Skeletal muscle satellite cell (primary cell): ENCODE data around the gene PTP4A1.

Source experiments
- H3K27me3 ChIP-seq: 2 replicates; pipeline ENCODE4 v1.7.0; 2013; ENCODE audit warnings: low read length; ENCODE audit not compliant: control insufficient read depth, insufficient read depth
- H3K36me3 ChIP-seq: 2 replicates; pipeline ENCODE4 v1.7.0; 2013; ENCODE audit warnings: mild to moderate bottlenecking, control low read depth, low read length; ENCODE audit not compliant: insufficient read depth
- H3K4me1 ChIP-seq: 2 replicates; pipeline ENCODE4 v1.7.0; 2013; ENCODE audit warnings: low read length; ENCODE audit not compliant: control insufficient read depth, insufficient read depth
- H3K4me2 ChIP-seq: 2 replicates; pipeline ENCODE4 v1.7.0; 2013; ENCODE audit warnings: mild to moderate bottlenecking, low read length
- H3K4me3 ChIP-seq: 2 replicates; pipeline ENCODE4 v1.7.0; 2013; ENCODE audit warnings: low read length
- H3K9ac ChIP-seq: 2 replicates; pipeline ENCODE4 v1.7.0; 2013; ENCODE audit warnings: mild to moderate bottlenecking, low read depth, low read length, moderate library complexity
- H3K9me3 ChIP-seq: replicated peaks from 2 replicates; pipeline ENCODE4 v1.7.0; 2013; ENCODE audit warnings: mild to moderate bottlenecking, control low read depth, low read length

Gene PTP4A1

DNA sequence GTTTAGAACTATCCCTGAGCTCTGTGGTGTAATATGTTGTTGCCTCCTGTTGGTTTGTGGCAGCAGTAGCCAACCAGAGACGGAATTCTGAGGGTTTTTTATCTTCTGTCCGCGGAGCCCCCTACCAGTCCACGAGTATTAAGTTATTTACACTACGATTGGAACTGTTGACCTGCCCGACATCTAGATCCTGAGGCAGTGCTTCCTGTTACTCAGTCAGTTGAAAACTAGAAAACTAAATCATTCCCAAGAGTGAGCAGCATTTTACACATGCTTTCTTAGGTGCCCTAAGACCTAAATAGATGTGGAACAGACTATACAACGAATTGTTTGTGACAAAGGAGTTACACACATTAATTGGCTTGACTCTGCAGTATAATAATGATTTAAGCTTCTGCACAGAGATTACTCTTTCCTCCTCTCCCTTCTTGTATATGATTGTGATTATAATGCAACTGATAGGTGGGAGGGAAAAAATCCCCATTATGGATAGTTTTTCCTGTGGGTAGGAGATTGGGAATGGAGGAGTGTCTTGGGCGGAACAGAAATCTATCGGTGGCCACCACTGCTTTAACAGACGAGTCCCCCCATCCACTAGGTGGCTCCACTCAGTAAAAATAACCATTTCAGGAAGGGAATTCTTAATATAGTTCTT is 1.7 kb downstream of the PTP4A1 start:
- H3K4me3 ChIP-seq: peak overlapping the region; percentile 93
- H3K9ac ChIP-seq: peak overlapping the region; percentile 98
- peaks cover 30% of the 10 kb centered on the region for H3K36me3 ChIP-seq
- no peaks in the 10 kb centered on the region for H3K27me3 ChIP-seq
- H3K9me3 ChIP-seq: no peaks in the 10 kb centered on the region
- H3K4me1 ChIP-seq: peaks cover 14% of the 10 kb centered on the region
- H3K4me2 ChIP-seq: peak overlapping the region; percentile 80

DNA sequence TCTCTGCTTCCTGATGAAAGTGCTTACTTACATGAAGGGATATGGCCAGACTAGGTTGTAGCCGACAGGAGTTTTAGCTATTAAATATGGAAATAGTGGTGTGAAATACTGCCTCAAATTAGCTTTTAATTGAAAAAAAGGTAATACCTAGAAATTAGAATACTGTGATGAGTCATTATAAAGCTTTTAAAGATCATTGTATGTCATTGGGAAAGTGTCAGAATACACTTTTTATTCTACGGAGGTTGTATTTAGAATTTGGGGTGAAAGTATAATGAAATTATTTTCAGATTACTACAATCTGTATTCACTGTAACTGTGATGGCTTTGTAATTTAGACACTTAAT is 2.2 kb downstream of the PTP4A1 start:
- peak overlapping the region; percentile 98 for H3K9ac ChIP-seq
- no peaks in the 10 kb centered on the region for H3K27me3 ChIP-seq
- peaks cover 35% of the 10 kb centered on the region for H3K36me3 ChIP-seq
- H3K9me3 ChIP-seq: no peaks in the 10 kb centered on the region
- peak overlapping the region; percentile 93 for H3K4me3 ChIP-seq
- H3K4me2 ChIP-seq: peak overlapping the region; percentile 80
- H3K4me1 ChIP-seq: peaks cover 14% of the 10 kb centered on the region

DNA sequence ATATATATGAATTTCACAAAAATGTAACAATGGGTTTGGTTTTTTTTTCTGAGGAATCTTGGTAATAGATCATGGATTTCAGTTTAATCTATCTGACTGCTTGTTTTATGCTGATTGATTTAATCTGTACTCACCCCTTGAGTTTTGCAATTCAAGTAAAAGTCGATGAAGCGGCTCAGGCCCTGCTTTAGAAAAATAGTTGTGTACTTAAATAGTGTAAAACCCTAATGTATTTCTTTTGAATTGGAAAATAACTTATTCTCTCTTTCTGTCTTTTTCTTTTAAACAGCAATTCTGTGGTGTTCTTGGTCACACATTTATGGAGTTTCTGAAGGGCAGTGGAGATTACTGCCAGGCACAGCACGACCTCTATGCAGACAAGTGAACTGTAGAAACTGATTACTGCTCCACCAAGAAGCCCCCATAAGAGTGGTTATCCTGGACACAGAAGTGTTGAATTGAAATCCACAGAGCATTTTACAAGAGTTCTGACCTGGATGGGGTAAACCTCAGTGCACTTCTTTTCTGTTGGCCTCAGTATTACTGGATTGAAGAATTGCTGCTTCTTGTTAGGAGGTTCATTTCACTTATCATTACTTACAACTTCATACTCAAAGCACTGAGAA is 4.0 kb downstream of the PTP4A1 start:
- peak overlapping the region; percentile 56 for H3K4me2 ChIP-seq
- no peaks in the 10 kb centered on the region for H3K9me3 ChIP-seq
- peaks cover 11% of the 10 kb centered on the region for H3K4me1 ChIP-seq
- no peak overlapping the region for H3K4me3 ChIP-seq
- no peak overlapping the region for H3K9ac ChIP-seq
- H3K36me3 ChIP-seq: peaks cover 52% of the 10 kb centered on the region
- H3K27me3 ChIP-seq: no peaks in the 10 kb centered on the region

DNA sequence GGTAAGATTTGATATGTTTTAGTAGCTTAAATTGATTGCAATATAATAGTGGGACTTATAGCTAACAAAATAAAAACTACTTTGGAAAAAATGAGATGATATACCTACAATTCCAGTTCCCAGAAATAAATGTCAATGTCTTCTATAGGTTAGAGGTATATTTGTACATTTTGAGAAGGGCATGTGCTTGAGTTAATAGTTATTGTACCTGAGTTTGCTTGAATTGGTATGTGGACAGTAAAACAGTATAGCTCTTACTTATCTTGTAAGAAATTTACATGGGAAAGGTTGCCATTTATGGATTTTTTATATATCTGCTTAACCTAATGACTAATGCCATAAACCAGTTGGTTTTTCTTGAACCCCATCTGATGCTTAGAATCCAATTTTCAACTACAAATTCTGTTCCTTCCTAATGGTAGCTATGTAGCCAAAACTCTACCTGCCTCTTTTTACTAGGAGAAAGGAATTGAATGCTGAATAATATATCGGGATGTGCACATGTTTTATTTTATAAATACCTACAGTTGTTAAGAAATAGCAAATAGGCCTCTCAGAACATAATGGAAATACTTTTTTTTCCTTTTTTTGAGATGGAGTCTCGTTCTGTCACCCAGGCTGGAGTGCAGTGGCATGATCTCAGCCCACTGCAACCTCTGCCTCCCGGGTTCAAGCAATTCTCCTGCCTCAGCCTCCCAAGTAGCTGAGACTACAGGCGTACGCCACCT is 4.9 kb downstream of the PTP4A1 start:
- peaks cover 6% of the 10 kb centered on the region for H3K4me1 ChIP-seq
- no peak overlapping the region for H3K4me2 ChIP-seq
- H3K9me3 ChIP-seq: no peaks in the 10 kb centered on the region
- no peaks in the 10 kb centered on the region for H3K27me3 ChIP-seq
- H3K36me3 ChIP-seq: peaks cover 61% of the 10 kb centered on the region
- H3K9ac ChIP-seq: no peak overlapping the region
- no peak overlapping the region for H3K4me3 ChIP-seq

DNA sequence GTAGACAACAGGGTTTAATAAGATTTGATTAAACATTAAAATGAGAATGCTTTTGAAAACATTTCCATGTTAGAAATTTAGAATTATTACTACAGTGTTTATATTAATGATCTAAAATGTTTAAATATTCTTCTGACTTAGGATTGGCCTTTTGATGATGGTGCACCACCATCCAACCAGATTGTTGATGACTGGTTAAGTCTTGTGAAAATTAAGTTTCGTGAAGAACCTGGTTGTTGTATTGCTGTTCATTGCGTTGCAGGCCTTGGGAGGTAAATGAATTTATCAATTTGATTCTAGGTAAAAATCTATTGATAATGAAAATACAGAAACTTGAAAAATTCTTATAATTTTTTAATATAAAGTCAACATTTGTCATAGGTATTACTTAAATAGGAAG is 6.5 kb downstream of the PTP4A1 start:
- Histone ChIP-seq H3K9me3 (no peaks in the 10 kb centered on the region), H3K4me1 (peaks cover 6% of the 10 kb centered on the region)

DNA sequence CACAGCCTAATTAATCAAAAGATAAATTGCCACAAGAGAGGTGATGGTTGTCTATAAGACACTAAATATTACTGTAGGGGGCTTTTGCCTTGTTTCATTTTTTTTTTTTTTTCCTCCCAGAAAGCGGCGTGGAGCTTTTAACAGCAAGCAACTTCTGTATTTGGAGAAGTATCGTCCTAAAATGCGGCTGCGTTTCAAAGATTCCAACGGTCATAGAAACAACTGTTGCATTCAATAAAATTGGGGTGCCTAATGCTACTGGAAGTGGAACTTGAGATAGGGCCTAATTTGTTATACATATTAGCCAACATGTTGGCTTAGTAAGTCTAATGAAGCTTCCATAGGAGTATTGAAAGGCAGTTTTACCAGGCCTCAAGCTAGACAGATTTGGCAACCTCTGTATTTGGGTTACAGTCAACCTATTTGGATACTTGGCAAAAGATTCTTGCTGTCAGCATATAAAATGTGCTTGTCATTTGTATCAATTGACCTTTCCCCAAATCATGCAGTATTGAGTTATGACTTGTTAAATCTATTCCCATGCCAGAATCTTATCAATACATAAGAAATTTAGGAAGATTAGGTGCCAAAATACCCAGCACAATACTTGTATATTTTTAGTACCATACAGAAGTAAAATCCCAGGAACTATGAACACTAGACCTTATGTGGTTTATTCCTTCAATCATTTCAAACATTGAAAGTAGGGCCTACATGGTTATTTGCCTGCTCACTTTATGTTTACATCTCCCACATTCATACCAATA is 7.8 kb downstream of the PTP4A1 start:
- Histone ChIP-seq H3K9me3 (no peaks in the 10 kb centered on the region), H3K27me3 (no peaks in the 10 kb centered on the region), H3K36me3 (peaks cover 80% of the 10 kb centered on the region), H3K4me2 (no peak overlapping the region), H3K9ac (no peak overlapping the region), H3K4me1 (peaks cover 6% of the 10 kb centered on the region), H3K4me3 (no peak overlapping the region)

More for the DNA sequence above, 6.5 kb downstream of the PTP4A1 start:
- Histone ChIP-seq H3K4me3 (no peak overlapping the region), H3K27me3 (no peaks in the 10 kb centered on the region), H3K36me3 (peaks cover 74% of the 10 kb centered on the region), H3K4me2 (no peak overlapping the region), H3K9ac (no peak overlapping the region)

DNA sequence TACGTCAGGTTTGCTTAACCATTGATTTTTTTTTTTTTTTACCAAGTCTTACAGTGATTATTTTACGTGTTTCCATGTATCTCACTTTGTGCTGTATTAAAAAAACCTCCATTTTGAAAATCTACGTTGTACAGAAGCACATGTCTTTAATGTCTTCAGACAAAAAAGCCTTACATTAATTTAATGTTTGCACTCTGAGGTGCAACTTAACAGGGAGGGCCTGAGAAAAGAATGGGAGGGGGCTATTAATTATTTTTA is 8.4 kb downstream of the PTP4A1 start:
- Histone ChIP-seq H3K36me3 (peaks cover 80% of the 10 kb centered on the region), H3K4me2 (no peak overlapping the region), H3K9me3 (no peaks in the 10 kb centered on the region), H3K9ac (no peak overlapping the region), H3K4me1 (peaks cover 6% of the 10 kb centered on the region), H3K27me3 (no peaks in the 10 kb centered on the region), H3K4me3 (no peak overlapping the region)

DNA sequence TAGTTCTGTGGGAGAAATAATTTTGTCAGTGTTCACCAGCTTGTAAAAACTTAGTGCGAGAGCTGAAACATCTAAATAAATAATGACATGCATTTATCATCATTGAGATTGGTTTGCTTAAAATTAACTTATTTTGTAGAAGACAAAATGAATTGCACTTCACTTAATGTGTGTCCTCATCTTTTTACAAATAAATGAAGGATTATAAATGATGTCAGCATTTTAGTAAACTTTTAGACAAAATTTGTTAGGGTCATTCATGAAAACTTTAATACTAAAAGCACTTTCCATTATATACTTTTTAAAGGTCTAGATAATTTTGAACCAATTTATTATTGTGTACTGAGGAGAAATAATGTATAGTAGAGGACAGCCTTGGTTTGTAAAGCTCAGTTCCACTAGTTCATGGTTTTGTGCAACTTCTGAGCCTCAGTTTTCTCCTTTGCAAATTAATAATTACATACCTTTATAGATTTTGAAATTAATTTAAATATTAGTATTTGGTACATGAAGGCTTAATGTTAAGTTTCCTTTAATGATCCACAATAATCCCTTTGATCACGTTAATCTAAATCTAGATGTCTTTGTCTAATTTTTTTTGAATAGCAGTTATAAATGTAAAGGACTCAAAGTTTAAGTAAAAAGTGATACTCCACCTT is 9.2 kb downstream of the PTP4A1 start:
- no peak overlapping the region for H3K4me2 ChIP-seq
- no peaks in the 10 kb centered on the region for H3K27me3 ChIP-seq
- H3K4me1 ChIP-seq: peaks cover 1% of the 10 kb centered on the region
- H3K36me3 ChIP-seq: peaks cover 77% of the 10 kb centered on the region
- H3K4me3 ChIP-seq: no peak overlapping the region
- no peak overlapping the region for H3K9ac ChIP-seq
- no peaks in the 10 kb centered on the region for H3K9me3 ChIP-seq

DNA sequence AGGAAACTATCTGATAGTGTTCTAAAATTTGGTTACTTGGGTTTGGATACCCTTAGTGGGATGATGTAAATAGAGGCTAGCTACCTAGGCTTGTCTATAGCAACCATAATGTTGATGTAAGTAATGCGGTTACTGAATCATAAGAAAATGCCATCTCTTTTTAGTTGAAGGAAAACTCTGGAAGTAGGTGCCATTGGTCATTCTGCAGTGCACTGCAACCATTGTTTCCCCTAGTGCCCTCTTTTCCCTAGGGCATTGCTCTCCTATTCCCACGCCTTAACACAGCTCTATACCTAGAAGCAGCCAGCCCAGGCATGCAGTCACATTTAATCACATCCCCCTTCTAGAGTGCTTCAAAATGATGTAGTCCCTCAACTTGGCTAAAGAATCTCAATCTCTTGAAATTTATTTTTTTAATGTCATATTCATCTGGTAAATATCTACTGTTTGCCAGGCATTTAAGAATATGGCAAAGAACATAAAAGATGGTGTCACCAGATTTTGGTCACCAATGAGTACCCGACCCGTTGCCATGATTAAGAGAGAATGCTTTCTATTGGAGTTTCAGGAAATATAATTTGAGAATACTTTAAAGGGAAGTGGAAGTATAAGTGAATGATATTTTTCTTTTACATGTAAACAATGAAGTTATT is 10.4 kb downstream of the PTP4A1 start:
- Histone ChIP-seq H3K4me3 (no peak overlapping the region), H3K4me1 (no peaks in the 10 kb centered on the region), H3K27me3 (no peaks in the 10 kb centered on the region), H3K9me3 (no peaks in the 10 kb centered on the region), H3K9ac (no peak overlapping the region), H3K4me2 (no peak overlapping the region), H3K36me3 (peaks cover 66% of the 10 kb centered on the region)

DNA sequence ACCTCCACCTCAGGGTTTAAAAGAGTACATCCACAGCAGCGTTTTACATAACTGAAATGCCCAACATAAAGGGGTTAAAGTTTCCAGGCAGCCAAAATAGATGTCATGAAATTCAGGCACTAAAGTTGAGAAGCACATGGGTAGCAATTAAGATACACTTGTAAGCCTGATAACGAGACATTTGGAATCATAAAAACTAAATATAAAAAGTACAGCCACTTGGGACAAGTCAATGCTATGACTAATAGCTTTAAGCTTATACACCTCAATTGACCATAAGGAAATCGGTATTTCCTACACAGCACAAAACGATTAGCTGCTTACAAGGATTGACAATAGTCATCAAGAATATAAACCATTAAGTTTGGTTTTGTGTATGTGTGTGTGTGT is 11.8 kb downstream of the PTP4A1 start:
- Histone ChIP-seq H3K4me2 (no peak overlapping the region), H3K9ac (no peak overlapping the region), H3K4me1 (no peaks in the 10 kb centered on the region), H3K36me3 (peaks cover 52% of the 10 kb centered on the region), H3K9me3 (no peaks in the 10 kb centered on the region), H3K27me3 (no peaks in the 10 kb centered on the region), H3K4me3 (no peak overlapping the region)

DNA sequence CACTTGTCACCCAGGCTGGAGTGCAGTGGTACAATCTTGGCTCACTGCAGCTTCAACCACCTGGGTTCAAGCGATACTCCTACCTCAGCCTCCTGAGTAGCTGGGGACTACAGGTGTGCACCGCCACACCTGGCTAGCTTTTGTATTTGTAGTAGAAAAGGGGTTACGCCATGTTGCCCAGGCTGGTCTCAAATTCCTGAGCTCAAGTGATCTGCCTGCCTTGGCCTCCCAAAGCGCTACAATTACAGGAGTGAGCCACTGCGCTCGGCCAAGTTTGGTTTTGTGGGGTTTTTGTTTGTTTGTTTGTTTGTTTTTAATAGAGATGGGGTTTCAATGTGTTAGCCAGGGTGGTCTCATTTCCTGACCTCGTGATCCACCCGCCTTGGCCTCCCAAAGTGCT is 12.3 kb downstream of the PTP4A1 start:
- Histone ChIP-seq H3K9ac (no peak overlapping the region), H3K27me3 (no peaks in the 10 kb centered on the region), H3K36me3 (peaks cover 48% of the 10 kb centered on the region), H3K4me1 (no peaks in the 10 kb centered on the region), H3K4me3 (no peak overlapping the region), H3K4me2 (no peak overlapping the region), H3K9me3 (no peaks in the 10 kb centered on the region)
